ENCODE data around the gene IQGAP2.
"Not testable (repeated sequence)": the region's sequence is repeated elsewhere in the genome, so short reads cannot be mapped to it uniquely, and the experiment has no call there.

IQGAP2 gene

DNA sequence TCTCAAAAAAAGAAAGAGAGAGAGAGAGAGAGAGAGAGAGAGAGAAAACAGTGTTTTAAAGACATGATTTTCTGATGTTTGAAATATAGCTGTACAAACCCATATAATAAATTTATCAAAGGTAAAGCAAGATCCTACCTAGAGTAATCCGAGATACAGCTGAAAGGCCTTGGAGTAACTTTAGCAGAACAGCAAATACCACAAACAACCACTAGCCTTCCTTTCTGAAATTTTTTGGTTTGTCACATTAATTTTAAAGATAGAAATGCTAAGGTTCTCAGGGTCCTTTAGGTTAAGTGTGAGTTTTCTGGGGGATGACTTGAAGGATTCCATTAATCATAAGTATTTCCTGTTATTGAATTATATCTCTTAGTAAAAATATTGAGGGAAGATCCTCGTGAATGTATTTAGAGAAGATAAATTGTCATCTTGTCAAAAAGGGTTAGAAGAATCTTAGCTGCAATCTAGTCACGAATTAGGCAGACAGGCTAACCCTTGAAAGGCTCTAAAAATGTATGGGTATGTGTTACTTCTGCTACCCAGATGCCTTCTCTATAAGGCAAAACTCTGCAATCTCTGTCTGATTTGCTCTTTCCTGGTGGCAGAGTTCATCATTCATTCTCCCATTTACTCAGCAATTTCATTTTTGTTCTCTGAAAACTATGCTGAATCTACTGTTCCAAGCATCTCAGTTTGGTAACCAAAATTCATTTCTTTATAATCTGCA is 192.8 kb downstream of the IQGAP2 start:
- H3K9me3 ChIP-seq = no peaks in the 10 kb centered on the region
- H3K4me3 ChIP-seq (ENCODE audit: low read depth, low read length) = no peak overlapping the region
- DNase-seq = no peak
- TF ChIP-seq, protein P1, sequence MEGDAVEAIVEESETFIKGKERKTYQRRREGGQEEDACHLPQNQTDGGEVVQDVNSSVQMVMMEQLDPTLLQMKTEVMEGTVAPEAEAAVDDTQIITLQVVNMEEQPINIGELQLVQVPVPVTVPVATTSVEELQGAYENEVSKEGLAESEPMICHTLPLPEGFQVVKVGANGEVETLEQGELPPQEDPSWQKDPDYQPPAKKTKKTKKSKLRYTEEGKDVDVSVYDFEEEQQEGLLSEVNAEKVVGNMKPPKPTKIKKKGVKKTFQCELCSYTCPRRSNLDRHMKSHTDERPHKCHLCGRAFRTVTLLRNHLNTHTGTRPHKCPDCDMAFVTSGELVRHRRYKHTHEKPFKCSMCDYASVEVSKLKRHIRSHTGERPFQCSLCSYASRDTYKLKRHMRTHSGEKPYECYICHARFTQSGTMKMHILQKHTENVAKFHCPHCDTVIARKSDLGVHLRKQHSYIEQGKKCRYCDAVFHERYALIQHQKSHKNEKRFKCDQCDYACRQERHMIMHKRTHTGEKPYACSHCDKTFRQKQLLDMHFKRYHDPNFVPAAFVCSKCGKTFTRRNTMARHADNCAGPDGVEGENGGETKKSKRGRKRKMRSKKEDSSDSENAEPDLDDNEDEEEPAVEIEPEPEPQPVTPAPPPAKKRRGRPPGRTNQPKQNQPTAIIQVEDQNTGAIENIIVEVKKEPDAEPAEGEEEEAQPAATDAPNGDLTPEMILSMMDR (IDR thresholded peaks at IDR 0.05; ENCODE audit: low read depth, low read length) = no peak
- H3K36me3 ChIP-seq = no peaks in the 10 kb centered on the region
- 0 out of 2 replicates have a peak, but pooled peaks cover 7% of the 10 kb centered on the region for H3K27me3 ChIP-seq
- no peaks in the 10 kb centered on the region for H3K4me1 ChIP-seq

DNA sequence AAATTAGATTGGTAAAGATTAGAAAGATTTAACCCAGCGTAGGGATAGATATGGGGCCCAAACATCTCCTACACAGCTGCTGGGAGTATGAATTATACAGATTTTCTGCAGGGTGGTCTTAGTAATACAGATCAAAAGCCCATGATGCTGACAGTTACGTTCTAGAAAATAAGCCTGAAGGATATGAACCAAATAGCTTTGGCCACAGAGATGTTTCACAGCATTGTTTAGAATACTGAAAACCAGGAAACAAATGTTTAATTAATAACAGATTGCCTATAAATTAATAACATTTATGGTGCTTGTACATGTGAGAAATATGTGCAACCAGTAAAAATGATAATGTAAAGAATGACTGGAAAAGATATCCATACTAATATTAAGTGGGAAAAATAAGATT is 195.4 kb downstream of the IQGAP2 start:
- H3K4me1 ChIP-seq = no peaks in the 10 kb centered on the region
- TF ChIP-seq, protein P1 (IDR thresholded peaks at IDR 0.05; ENCODE audit: low read depth, low read length) = no peak
- H3K36me3 ChIP-seq = no peaks in the 10 kb centered on the region
- 0 out of 2 replicates have a peak, but pooled peaks cover 3% of the 10 kb centered on the region for H3K27me3 ChIP-seq
- no peak for DNase-seq
- no peak overlapping the region for H3K4me3 ChIP-seq (ENCODE audit: low read depth, low read length)
- no peaks in the 10 kb centered on the region for H3K9me3 ChIP-seq

DNA sequence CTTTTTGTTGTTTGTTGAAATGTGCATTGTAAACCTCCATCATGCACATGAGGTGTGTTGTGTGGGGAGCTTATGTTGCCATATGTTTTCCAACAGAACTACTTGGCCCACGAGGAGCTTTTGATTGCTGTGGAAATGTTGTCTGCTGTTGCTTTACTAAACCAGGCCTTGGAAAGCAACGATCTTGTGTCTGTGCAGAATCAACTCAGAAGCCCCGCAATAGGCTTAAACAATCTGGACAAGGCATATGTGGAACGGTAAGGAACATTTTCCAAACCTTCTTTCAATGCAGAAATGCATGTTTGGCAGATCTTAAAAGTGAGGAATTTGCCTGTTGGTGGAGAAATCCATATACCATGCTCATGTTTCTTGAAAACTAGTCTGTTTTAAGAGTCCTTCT is 197.6 kb downstream of the IQGAP2 start:
- TF ChIP-seq, protein P1 (IDR thresholded peaks at IDR 0.05; ENCODE audit: low read depth, low read length) = no peak
- H3K36me3 ChIP-seq = no peaks in the 10 kb centered on the region
- H3K4me3 ChIP-seq (ENCODE audit: low read depth, low read length) = no peak overlapping the region
- no peaks in the 10 kb centered on the region for H3K9me3 ChIP-seq
- DNase-seq = no peak
- no peaks in the 10 kb centered on the region for H3K4me1 ChIP-seq
- H3K27me3 ChIP-seq = 0 out of 2 replicates have a peak, but pooled peaks cover 2% of the 10 kb centered on the region

DNA sequence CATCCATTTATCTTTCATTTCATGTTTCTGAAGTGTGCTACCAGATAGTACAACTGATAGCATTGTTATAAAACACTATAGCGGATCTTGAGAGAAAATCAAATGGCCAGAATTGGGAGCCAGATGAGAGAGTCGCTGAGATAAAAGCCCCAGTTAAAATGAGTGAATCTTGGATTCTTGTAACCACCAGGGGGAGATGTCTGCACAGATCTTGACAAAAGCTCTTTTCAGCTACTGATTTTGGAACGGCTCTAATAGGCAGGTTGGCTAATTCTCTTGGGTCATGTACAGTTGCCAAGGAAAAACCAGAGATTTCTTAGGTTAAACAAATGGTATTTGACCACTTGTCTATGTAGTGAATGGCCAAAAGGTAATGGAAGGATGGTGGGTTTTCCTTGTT is 198.4 kb downstream of the IQGAP2 start:
- peak; percentile 11 for DNase-seq
- no peaks in the 10 kb centered on the region for H3K9me3 ChIP-seq
- H3K4me3 ChIP-seq (ENCODE audit: low read depth, low read length) = no peak overlapping the region
- 0 out of 2 replicates have a peak, but pooled peaks cover 2% of the 10 kb centered on the region for H3K27me3 ChIP-seq
- TF ChIP-seq, protein P1 (IDR thresholded peaks at IDR 0.05; ENCODE audit: low read depth, low read length) = peak; percentile 79
- H3K4me1 ChIP-seq = no peaks in the 10 kb centered on the region
- no peaks in the 10 kb centered on the region for H3K36me3 ChIP-seq

DNA sequence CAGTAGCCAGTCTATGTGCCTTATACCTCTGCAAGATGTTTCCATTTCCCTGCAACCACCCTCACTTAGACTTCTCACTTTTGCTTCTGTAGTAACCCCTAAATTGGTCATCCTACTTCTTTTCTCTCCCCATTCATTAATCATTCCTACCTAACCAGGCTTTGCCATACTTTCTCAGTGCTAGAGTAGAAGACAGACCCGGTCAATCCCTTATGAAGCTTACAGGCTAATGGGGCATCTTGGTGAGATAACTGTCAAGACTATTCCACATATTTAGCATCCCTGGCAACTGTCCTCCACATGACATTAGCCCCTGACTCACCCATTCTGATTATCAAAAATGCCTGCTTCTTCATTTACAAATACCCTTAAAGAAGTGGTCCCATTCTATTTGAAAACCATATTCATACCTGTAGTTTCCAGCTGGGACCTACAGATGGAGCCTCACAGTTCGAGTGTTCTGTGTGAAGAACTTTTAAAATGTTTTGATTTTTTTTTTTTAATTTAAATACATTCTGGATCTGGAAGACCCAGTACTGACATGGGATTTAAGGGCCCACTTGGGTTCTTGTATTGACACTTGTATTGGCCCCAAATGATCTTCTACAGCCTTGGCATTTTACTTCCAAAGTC is 199.1 kb downstream of the IQGAP2 start:
- TF ChIP-seq, protein P1 (IDR thresholded peaks at IDR 0.05; ENCODE audit: low read depth, low read length) = no peak
- no peak for DNase-seq

DNA sequence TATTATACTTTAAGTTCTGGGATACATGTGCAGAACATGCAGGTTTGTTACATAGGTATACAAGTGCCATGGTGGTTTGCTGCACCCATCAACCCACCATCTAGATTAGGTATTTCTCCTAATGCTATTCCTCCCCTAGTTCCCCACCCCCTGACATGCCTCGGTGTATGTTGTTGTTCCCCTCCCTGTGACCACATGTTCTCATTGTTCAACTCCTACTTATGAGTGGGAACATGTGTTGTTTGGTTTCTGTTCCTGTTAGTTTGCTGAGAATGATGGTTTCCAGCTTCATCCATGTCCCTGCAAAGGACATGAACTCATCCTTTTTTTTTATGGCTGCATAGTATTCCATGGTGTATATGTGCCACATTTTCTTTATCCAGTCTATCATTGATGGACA is 200.9 kb downstream of the IQGAP2 start:
- DNase-seq; H3K9me3 ChIP-seq; H3K27me3 ChIP-seq; H3K4me3 ChIP-seq (ENCODE audit: low read depth, low read length); H3K36me3 ChIP-seq; H3K4me1 ChIP-seq: not testable (repeated sequence)

More for the DNA sequence above, 199.1 kb downstream of the IQGAP2 start:
- Histone ChIP-seq H3K4me1 (no peaks in the 10 kb centered on the region), H3K9me3 (no peaks in the 10 kb centered on the region), H3K27me3 (0 out of 2 replicates have a peak, but pooled peaks cover 2% of the 10 kb centered on the region), H3K36me3 (no peaks in the 10 kb centered on the region), H3K4me3 (ENCODE audit: low read depth, low read length) (no peak overlapping the region)
